HG03095 (cell line): ENCODE measurements around the gene SERGEF.
A peak's percentile ranks its signal among the peaks of the same experiment; 100 is the strongest.
"Not testable (repeated sequence)": the region's sequence is repeated elsewhere in the genome, so short reads cannot be mapped to it uniquely, and the experiment has no call there.

Experiments used
- ATAC-seq: cut with Tn5 transposase; IDR thresholded peaks from one replicate; pipeline ENCODE4 v1.9.1; 2021; ENCODE audit warnings: moderate library complexity; ENCODE audit not compliant: unreplicated experiment

Gene SERGEF

DNA sequence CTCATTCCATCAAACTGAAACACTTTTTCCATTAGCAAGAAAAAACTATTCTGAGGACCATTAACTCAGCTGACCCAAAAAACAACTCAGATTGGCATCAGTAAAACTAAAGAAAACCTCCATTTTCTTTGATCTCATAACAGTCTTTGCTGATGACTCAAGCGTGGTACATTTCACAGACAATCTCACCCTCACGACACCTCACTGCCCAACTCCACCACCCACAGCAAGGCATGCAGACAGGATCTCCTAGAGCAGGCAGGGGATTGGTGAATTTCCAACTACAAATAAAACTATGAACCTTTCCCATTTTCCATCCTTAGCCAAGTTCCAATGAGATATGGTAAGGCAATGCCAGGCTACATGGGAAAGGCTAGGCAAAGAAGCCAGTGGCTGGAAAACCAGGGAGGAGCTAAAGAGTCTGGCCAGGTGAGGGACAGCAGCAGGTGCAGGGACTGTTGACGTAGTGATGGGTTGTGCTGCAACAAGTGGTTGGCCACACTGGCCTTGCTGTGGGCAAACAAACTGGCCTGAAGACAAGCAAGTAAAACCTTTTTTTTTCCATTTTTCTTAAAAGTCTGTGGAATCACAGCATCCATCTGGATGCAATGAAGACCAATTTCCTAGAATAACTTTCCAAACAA, 97.2 kb downstream of the SERGEF start:
- no peak for ATAC-seq

DNA sequence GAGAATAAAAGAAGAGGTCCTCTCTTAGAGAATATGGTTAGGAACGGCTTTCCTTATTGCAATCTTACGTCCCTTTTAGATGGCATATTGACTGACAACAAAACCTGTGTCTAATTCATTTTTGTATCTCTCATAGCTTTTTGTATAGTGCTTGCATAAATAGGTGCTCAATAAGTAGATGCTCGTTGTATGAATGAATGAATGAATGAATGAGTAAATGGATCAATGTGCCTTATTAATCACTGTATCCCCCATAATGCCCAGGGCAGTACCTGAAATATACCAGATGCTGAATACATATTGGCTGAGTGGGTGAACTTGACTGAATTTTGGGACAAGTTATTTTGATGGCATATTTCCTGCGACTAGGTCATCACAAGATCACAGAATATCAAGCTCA, 97.9 kb downstream of the SERGEF start:
- ATAC-seq, result no peak

DNA sequence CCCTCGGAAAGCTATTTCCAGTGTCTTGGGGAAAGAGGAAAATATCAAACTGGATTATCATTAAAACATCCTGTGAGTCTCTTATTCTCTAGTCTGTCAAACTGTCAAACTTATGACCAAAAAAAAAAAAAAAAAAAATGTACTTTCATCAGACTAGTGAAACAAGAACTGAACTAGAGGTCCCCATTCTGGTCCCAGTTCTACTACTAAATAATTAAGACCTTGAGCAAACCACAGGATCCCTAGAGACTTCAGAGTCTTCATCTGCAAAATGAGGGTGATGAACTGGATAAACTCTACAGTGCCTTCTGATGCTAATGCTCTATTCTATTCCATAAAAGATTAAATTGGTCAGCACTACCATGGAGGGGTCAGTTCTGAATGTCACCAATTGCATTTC, 105.8 kb downstream of the SERGEF start:
- peak; percentile 53 for ATAC-seq

DNA sequence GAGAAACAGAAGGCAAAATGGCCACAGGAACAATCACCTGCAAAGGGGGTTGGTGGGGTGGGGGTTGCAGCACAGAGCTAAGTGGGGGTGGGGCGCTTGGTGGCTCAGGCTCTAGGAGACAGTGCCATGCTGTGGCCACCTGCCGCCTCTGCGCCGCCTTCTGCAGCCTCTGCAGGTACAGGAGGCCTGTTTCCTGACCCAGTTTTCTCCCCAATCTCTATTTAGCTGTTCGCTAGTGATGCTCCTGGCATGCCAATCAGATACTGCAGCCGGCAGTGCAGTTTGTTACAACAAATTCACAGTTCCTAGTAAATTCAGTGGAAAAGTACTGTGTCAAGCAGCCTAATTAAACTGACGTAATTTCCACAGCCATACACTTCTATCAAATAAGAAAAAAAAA, 106.4 kb downstream of the SERGEF start:
- no peak for ATAC-seq

DNA sequence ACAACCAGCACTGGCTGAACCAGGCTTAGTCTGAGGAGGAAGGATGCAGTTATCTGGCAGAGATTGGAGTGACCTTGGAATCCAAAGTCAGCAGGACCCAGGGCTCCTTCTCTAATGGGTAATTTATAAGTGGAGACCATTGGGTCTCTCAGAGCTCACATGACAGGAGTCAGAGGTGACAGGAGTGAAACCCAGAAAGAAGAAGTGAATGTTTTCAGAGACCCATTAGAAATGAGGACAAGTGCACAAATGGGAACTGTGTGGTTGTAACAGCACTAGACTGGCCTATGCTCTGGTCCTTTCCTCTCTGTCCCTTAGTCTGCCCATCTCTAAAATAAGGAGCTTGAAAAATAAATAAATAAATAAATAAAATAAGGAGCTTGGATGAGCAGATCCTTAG, 107.4 kb downstream of the SERGEF start:
- ATAC-seq, result peak; percentile 81

DNA sequence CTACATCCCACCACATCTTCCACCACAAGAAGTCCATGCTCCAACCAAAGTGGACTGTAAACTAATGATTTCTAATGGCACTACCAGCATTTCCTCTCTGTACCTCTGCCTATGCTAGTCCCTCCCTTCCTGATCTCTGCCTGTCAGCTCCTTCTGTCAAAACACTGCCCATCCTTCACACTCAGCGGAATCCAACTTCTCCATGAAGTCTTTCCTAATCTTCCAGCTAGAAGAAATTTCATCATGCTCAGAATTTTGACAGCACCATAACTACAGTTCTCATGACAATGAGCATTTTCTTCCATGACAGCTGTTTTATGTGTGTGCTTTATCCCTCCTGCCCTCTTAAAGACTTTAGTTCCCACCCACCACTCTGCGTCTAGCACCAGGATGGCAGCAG, 111.4 kb downstream of the SERGEF start:
- no peak for ATAC-seq

DNA sequence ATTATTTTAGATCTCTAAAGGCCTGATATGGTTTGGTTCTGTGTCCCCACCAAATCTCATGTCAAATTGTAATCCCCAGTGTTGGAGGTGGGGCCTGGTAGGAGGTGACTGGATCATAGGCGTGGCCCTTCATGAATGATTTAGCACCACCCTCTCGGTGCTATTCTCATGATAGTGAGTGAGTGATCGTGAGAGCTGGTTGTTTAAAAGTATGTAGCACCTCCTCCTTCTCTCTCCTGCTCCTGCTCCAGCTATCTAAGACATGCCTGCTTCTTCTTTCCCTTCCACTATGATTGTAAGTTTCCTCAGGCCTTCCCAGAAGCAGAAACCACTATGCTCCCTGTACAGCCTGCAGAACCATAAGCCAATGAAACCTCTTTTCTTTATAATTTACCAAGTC, 114.1 kb downstream of the SERGEF start:
- no peak for ATAC-seq

DNA sequence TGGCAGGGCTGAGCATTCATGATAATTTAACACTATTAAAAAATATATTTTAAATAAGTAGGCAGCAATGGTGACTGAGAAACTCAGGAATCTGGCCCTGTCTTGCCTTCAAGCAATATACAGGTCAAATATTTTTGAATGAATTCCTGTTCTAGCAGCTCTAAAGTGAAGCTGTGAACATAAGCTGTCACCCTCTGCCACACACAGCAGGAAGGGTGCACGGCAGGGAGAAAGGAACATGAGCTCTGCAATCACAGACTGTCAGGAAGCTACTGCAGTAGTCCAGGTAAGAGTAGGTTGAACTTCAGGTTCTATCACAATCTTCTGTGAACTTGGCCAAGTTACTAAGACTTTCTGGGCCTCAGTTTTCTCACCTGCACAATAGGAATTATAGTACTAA, 114.8 kb downstream of the SERGEF start:
- ATAC-seq, result no peak

DNA sequence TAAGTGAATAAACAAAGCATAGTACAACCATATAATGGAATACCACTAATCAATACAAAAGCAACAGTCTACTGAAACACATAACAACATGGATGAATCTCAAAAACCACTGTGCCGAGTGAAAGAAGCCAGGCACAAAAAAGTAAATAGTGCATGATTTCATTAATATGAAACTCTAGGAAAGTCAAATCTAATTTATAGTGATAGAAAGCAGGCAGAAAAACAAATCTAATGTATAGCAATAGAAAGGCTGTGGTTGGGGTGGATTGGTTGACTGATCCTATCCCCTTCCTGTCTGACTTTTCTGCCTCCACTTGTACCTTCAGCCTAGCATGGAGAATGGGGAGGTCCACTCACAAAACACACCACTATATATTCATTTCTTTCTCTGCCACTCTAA, 115.4 kb downstream of the SERGEF start:
- no peak for ATAC-seq

DNA sequence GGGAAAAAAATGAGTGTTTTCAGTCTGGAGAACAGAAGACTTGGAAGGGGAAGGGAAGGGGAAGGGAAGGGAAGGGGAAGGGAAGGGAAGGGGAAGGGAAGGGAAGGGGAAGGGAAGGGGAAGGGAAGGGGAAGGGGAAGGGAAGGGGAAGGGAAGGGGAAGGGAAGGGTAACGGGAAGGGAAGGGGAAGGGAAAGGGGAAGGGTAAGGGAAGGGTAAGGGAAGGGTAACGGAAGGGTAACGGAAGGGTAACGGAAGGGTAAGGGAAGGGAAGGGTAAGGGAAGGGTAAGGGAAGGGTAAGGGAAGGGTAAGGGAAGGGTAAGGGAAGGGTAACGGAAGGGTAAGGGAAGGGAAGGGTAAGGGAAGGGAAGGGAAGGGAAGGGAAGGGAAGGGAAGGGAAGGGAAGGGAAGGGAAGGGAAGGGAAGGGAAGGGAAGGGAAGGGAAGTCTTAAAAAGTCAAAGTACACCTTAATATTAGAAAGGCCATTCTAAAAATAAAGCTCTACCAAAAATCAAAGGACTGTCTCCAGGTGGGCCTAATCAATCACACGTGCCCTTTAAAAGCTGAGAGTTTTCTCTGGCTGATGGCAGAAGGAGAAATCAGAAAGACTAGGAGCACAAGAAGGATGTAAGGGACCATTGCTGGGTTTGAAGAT, 116.2 kb downstream of the SERGEF start:
- ATAC-seq, result not testable (repeated sequence)

DNA sequence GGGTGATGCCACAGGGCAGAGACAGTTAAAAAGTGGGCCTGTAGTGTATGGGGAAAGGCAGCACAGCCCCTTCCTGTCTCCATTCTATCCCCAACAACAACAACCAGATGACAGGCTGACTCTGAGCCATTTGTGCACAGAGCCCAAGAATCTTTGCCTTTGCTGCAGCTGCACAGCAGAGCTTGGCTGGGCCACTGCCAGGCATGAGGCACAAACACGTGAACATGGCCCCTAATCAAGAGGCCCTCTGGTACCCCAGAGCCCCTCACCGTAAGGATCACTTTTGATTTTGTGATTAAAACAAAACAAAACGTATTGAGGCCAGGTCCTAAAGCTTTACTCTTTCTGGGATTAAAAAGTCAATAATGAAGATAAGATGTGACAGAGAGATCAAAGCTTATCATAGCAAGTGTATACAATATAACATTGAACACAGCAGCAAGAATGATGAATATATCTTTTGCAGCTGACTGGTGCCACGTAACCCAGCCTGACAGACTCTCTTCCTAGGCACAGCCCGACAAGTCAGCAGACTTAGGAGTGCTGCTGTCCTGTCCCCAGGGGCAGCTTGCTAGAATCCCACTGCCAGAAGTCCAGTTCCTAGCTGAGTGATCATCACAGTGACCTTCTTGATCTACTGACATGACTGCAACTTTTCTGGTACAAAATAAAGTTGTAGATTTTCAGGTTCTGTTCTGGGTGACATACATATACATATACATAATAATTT, 117.8 kb downstream of the SERGEF start:
- ATAC-seq, result no peak

DNA sequence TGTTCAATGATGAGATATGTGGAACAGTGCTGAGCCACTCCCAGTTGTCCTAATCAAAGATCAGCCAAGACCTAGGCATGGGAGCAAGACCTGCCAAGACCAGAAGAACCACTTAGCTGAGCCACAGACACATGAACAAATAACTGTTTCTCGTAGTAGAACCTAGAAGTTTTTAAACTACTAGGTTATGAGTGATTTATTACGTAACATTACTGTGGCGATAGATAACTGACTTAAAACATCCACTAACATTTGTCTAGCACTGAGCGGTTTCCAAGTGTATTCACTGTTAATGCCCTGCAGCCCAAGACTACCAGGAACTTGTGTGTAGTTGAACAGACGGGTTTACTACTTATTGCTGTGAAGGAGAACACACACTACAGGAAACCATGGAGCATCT, 120.4 kb downstream of the SERGEF start:
- no peak for ATAC-seq

DNA sequence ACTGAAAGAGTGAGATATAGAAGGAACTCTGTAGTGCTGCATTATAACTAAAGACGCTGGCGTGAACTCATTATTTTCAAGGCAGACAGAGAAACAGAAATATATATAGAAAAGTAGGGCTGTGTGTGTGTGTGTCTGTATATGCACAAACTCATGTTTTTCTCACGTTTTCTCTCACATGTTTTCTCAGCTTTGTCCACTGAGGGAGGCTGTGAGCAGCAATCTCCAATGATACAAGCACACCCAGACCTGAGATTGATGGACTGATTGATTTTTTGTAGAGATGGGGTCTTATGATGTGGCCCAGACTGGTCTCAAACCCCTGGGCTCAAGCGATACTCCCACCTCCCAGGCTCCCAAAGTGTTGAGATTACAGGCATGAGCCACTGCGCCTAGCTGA, 122.5 kb downstream of the SERGEF start:
- no peak for ATAC-seq

DNA sequence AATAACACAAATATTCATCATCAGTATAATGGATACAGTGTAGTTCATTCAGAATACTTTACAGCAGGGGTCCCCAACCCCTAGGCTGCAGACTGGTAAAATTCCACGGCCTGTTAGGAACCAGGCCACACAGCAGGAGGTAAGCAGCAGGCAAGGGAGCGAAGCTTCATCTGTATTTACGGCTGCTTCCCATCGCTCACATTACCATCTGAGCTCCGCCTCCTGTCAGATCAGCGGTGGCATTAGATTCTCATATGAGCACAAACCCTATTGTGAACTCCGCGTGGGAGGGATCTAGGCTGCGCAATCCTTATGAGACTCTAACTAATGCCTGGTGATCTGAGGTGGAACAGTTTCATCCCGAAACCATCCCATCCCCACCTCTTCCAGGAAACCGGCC, 125.1 kb downstream of the SERGEF start:
- no peak for ATAC-seq

DNA sequence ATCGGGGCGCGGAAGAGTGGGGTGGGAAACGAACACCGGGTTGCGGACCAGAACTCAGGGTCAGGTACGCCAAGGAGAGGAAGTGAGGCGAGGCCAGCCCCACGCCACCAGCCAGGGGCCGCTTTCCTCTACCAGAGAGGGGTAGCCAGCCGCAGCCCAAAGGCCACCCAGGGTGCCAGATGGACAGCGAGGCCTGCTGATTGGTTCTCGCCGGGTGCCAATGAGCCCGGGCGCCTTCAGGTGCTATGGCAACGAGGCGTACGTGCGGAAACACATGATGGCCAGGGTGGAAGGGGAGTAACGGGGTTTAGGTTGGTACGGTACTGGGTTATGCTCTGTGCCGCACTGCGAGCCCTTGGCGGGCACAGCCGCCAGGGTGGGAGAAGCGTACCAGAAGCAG, 128.9 kb downstream of the SERGEF start:
- ATAC-seq, result no peak

DNA sequence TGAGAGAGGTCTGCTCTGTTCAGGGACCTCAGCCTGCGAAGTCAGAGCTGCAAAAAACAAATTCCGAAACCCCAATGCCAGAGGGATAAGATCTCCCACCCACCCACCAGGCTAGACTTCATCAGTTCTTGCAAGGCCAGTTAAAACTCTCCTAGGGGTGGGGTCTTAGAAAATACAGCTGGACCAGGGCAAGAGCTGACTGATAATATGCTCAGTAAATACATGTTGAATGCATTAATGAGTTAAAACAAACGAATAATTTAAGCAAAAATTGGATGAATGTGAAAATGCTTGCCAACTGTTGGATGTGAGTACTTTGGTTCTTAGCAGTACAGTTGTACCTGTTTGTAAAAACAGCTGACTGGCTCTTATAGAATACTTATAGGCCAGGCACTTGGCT, 129.8 kb downstream of the SERGEF start:
- no peak for ATAC-seq

DNA sequence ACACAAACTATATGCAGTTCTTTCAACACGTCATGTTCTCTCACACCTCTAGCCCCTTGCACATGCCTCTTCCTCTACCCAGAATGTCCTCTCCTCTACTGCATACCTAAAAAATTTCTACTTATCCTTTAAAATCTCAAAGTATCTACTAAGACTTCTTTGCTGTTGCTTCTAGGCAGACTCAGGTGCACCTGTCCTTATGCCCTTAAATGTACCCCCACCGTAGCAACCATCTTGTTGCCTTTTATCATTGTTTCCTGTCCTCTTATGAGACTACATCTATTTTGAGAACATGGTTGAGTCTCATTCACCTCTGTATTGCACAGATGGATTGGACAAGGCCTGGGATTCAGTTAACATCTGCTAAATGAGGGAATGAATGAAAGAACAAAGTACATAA, 134.1 kb downstream of the SERGEF start:
- no peak for ATAC-seq

DNA sequence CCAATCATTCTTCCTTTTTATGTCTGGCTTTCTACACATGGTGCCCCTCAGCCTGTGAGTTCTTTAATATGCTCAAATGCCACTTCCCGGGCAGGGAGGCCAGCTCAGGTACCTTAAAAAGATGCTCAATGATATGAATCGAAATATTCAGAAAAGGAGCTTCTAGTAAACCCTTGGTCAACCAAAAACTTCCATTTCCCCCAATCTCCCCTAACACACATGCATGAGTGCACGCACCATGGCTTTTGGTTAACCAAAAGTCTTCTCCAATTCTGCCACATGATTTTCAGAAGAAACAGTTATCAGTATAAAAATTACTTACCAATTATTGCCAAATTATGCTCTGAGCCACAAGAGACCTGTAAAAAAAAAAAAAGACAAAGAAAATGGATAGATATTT, 135.0 kb downstream of the SERGEF start:
- no peak for ATAC-seq

DNA sequence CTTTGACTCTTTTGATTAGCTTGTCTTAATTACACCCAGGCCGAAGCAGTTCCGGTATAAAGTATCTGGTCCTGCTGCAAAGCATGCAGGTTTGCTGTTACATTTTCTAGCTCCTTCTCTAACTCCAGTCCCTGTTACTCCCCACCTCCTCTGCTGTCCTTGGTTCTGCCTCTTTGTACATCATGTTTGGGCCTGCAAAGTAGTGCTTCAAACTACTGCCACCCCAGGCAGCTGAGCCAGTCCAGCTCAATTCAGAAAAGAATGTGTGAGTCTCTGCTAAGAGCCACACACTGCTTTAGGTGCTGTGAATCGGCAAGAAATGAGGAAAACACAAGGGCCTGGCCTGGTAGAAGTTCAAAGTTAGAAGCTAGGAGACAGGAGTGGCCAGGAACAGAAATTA, 136.0 kb downstream of the SERGEF start:
- ATAC-seq, result no peak

DNA sequence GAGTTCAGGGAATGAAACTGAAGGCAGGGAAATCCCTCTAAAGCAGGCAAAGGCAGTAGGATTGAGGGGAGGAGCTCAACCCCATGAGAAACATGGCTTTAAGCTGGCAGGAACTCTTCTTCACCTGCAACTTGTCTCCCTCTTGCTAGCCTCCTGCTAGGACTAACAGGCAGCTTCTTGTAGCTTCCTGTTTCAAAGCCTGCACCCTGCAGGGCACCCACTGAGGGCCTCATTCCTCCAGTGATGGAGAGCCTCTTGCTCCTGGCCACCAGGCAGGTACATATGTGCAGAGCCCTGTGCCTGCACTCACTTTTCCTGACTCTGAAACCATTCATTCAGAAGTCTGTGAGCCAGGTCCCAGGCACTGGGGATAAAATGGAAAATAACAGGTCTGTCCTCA, 137.0 kb downstream of the SERGEF start:
- no peak for ATAC-seq

DNA sequence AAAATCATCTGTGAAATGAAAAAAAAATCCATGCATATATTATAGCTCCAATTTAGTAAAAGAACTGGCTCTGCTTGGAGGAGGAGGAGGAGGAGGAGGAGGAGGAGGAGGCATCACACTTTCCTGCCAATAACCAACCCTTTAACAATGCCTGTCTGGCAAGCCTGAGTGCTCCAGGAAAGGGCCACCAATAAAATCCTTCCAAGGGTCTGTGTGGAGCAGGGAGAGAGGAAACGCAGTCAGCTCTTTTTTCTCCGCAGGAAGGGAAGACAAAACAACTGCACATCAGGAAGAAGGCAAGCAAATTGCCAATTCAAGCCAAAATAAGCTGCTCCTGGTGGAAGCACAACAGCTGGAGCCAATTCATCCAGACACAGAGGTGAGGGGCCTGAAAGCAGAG, 139.3 kb downstream of the SERGEF start:
- no peak for ATAC-seq

DNA sequence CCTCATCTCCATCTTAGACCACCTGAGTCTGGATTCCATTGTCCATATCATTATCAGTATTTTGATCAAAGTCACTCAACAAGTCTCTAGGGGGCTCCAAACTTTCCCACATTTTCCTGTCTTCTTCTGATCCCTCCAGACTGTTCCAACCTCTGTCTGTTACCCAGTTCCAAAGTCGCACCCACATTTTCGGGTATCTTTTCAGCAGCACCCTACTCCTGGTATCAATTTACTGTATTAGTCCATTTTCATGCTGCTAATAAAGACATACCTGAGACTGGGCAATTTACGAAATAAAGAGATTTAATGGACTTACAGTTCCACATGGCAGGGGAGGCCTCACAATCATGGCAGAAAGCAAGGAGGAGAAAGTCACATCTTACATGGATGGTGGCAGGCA, 144.4 kb downstream of the SERGEF start:
- ATAC-seq, result not testable (repeated sequence)
